ENCODE results near the gene DUSP12. TPM values are rescaled to one million over a fixed set of nuclear protein-coding genes. Genes with fewer than 3 reads are reported as not detected.

DUSP12 gene
- total and polyA plus RNA-seq, 3 donors from 2014 or later, result 21.8 to 31.8 (median 23.6) TPM

DNA sequence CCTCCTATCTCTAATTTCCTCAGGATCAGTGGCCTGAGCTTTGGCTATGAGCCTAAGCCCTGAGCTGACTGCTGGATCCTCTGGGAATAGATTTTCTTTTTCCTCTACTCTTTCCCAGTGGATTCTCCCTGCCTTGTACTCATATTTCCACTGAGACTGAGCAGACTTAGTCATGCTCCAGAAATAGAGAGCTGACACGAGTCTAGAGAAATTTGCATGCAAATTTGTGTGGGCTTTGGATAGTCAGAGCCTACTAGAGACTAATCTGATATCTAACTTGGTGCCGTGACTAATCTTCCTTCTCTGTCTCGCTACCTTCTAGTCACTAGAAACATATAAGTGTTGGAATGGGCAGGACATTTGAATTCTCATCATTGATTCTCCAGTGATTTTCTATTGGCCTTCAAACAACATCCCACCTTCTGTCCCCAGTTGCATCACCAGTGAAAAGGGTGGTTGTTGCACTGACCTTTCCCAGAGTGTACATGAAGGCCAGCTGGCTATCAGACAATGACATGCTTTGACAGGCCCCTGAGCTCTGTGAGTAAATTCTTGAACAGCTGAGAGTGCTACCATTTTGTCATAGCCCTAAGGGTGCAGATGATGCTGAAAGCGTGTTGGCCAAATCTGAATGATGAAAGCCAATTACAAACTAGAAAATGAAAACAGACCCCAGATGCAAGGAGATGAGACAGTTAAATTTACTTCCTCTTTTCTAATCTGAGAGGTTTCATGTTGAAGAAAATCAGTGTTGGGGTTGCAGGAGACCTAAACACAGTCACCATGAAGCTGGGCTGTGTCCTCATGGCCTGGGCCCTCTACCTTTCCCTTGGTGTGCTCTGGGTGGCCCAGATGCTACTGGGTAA, 42.9 kb upstream of the DUSP12 start, which contains the start of gene FCRLA:
FCRLA (plus strand) TSS at position 748 of the 866 bp plus-strand sequence; CDS start at position 784, 36 bp downstream.
- no peak within 1 kb of the TSS for H3K4me3 ChIP-seq
- no peaks in the 10 kb centered on the region for H3K4me1 ChIP-seq
- TF ChIP-seq POLR2A (IDR thresholded peaks at IDR 0.05) (no peak), CTCF (IDR thresholded peaks at IDR 0.05) (no peak)
- 51 to 61% methylated on average over 4 of the region's 4 CpGs for WGBS, 2 donors
- intact Hi-C loops (cut with DNase I; ENCODE audit: low total_unique reads), result no loop called here
- H3K27ac ChIP-seq, result no peak within 1 kb of the TSS
- H3K9me3 ChIP-seq, result no peaks in the 10 kb centered on the region
- no peak for DNase-seq
- no peaks in the 10 kb centered on the region for H3K36me3 ChIP-seq (ENCODE audit: low read depth, missing control alignments)
- H3K27me3 ChIP-seq, result no peaks in the 10 kb centered on the region

DNA sequence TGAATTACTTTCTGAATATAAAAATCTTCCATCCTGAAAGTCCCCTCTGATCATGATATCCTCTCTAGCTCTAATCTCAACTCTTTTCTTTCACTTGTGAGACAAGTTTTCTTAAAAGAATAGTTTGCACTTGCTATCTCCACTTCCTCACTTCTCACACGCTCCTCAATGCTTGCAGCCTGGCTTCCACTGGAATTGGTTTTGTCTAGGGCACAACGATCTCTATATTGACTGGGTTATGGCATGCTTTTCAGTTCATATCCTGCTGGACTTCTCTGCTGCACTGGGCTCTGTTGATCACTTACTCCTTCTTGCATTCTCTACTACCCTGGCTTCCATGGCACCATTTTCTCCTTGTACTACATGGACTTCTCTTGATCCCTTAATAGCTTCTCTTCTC, 42.1 kb upstream of the DUSP12 start:
- Histone ChIP-seq H3K4me3 (no peak overlapping the region), H3K9me3 (no peaks in the 10 kb centered on the region), H3K27ac (no peak overlapping the region), H3K27me3 (no peaks in the 10 kb centered on the region), H3K36me3 (ENCODE audit: low read depth, missing control alignments) (no peaks in the 10 kb centered on the region), H3K4me1 (no peaks in the 10 kb centered on the region)
- no peak for DNase-seq
- TF ChIP-seq CTCF (IDR thresholded peaks at IDR 0.05) (no peak), POLR2A (IDR thresholded peaks at IDR 0.05) (no peak)
- WGBS, 2 donors, result 79 to 93% methylated on average over 2 of the region's 2 CpGs
- intact Hi-C loops (cut with DNase I; ENCODE audit: low total_unique reads), result no loop called here

GRCh38 chr1:161709373-161709772, 40.2 kb upstream of the DUSP12 start:
- 80 to 84% methylated on average over 4 of the region's 4 CpGs for WGBS, 2 donors

DNA sequence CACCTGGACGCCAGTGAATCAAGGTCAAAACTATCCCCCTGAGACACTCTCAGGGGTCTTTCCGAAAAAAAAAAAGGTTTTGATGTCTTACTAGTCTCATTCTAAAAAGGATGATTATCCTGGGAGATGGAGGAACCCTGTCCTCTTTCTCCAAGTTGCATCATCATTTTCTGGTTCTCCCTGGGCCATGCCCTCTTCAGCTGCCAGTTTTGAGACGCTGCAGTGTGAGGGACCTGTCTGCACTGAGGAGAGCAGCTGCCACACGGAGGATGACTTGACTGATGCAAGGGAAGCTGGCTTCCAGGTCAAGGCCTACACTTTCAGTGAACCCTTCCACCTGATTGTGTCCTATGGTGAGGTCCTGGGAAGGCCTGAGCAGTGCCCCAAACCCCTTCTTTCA, 39.0 kb upstream of the DUSP12 start:
- Histone ChIP-seq H3K27ac (no peak overlapping the region), H3K4me1 (no peaks in the 10 kb centered on the region), H3K4me3 (no peak overlapping the region), H3K9me3 (no peaks in the 10 kb centered on the region), H3K27me3 (no peaks in the 10 kb centered on the region), H3K36me3 (ENCODE audit: low read depth, missing control alignments) (no peaks in the 10 kb centered on the region)
- no peak for DNase-seq
- intact Hi-C loops (cut with DNase I; ENCODE audit: low total_unique reads), result no loop called here
- WGBS, 2 donors, result 79 to 86% methylated on average over 4 of the region's 4 CpGs
- TF ChIP-seq CTCF (IDR thresholded peaks at IDR 0.05) (no peak), POLR2A (IDR thresholded peaks at IDR 0.05) (no peak)

More at GRCh38 chr1:161709373-161709772, 40.2 kb upstream of the DUSP12 start:
- no peaks in the 10 kb centered on the region for H3K4me1 ChIP-seq
- no peak overlapping the region for H3K4me3 ChIP-seq
- no peaks in the 10 kb centered on the region for H3K36me3 ChIP-seq (ENCODE audit: low read depth, missing control alignments)
- H3K27ac ChIP-seq, result no peak overlapping the region
- no peaks in the 10 kb centered on the region for H3K27me3 ChIP-seq
- no peaks in the 10 kb centered on the region for H3K9me3 ChIP-seq
- no peak for TF ChIP-seq POLR2A (IDR thresholded peaks at IDR 0.05)
- DNase-seq, result no peak
- intact Hi-C loops (cut with DNase I; ENCODE audit: low total_unique reads), result no loop called here

DNA sequence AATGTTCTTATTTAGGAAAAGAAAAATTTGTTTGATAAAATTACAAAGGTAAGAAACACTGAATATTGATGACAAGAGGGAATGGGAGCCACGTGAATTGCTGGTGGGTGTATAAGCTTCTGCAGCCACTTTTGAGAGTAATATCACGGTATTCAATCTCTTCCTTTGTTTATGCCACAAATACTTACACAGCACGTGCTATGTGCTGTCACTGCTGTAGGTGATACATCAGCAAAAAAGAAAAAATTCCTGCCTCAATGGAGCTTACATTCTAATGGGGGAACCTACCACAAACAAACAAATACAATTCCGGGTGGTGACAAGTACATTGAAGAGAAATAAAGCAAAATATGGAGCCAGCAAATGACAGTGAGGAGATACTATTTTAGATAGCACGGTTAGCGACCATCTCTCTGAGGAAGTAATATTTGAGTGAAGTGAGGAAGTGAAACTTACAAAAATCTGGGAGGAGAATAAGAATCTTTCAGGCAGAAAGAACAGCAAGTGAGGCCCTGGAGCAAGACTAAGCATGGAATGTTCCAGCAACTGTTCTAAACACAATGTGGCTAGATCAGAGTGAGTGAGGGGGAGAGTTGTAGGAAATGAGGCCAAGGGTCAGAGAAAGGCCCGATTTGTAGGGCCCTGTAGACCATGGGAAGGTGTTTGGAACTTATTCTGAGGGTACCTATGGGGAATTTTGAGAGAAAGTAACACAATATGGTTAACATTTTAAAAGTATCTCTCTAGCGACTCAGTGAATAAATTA, 30.8 kb upstream of the DUSP12 start:
- intact Hi-C loops (cut with DNase I; ENCODE audit: low total_unique reads), result no loop called here
- no peak overlapping the region for H3K4me3 ChIP-seq
- WGBS, 2 donors, result 80 to 85% methylated on average over 8 of the region's 8 CpGs
- no peaks in the 10 kb centered on the region for H3K9me3 ChIP-seq
- TF ChIP-seq CTCF (IDR thresholded peaks at IDR 0.05) (no peak), POLR2A (IDR thresholded peaks at IDR 0.05) (no peak)
- H3K36me3 ChIP-seq (ENCODE audit: low read depth, missing control alignments), result no peaks in the 10 kb centered on the region
- H3K4me1 ChIP-seq, result no peaks in the 10 kb centered on the region
- no peak for DNase-seq
- H3K27me3 ChIP-seq, result no peaks in the 10 kb centered on the region
- no peak overlapping the region for H3K27ac ChIP-seq

Data from testis (tissue), 3 donors.